ENCODE data around the gene UPK1B. TPM values are rescaled to one million over a fixed set of nuclear protein-coding genes. Genes with fewer than 3 reads are reported as not detected.

Gene UPK1B
- total RNA-seq, 4 donors from 2014 or later: not detected

GRCh38 chr3:119205209-119205608, 31.8 kb downstream of the UPK1B start:
- no peak for TF ChIP-seq POLR2A (IDR thresholded peaks at IDR 0.05)
- no peak for TF ChIP-seq CTCF (IDR thresholded peaks at IDR 0.05)
- Histone ChIP-seq H3K4me3 (replicated peaks in 1 of 3) (no peak overlapping the region), H3K27ac (no peak overlapping the region), H3K27me3 (no peaks in the 10 kb centered on the region), H3K36me3 (no peaks in the 10 kb centered on the region), H3K4me1 (no peaks in the 10 kb centered on the region), H3K9me3 (no peaks in the 10 kb centered on the region)
- no peak for DNase-seq
- intact Hi-C loops (cut with DNase I): no loop called here
- 53 to 60% methylated on average over 8 of the region's 8 CpGs for WGBS, 2 donors

GRCh38 chr3:119205685-119206084, 32.3 kb downstream of the UPK1B start:
- no peak for DNase-seq
- TF ChIP-seq POLR2A (IDR thresholded peaks at IDR 0.05) (no peak), CTCF (IDR thresholded peaks at IDR 0.05) (no peak)
- H3K27me3 ChIP-seq: no peaks in the 10 kb centered on the region
- intact Hi-C loops (cut with DNase I): no loop called here
- H3K4me3 ChIP-seq (replicated peaks in 1 of 3): no peak overlapping the region
- no peaks in the 10 kb centered on the region for H3K4me1 ChIP-seq
- H3K36me3 ChIP-seq: no peaks in the 10 kb centered on the region
- H3K27ac ChIP-seq: no peak overlapping the region
- H3K9me3 ChIP-seq: no peaks in the 10 kb centered on the region
- WGBS, 2 donors: 75 to 84% methylated on average over 5 of the region's 5 CpGs

- Histone ChIP-seq H3K9me3 (no peaks in the 10 kb centered on the region), H3K27ac (no peak overlapping the region), H3K36me3 (peaks cover 2 to 8% of the 10 kb centered on the region in 2 donors), H3K4me1 (no peaks in the 10 kb centered on the region), H3K27me3 (no peaks in the 10 kb centered on the region), H3K4me3 (replicated peaks in 1 of 3) (no peak overlapping the region)
- TF ChIP-seq CTCF (IDR thresholded peaks at IDR 0.05) (no peak), POLR2A (IDR thresholded peaks at IDR 0.05) (no peak)
- intact Hi-C loops (cut with DNase I): no loop called here
- DNase-seq: no peak
- 79 to 87% methylated on average over 4 of the region's 4 CpGs for WGBS, 2 donors
These were observed 33.5 kb downstream of the UPK1B start for GRCh38 chr3:119206611-119207511.

- H3K4me3 ChIP-seq (replicated peaks in 1 of 3): no peak overlapping the region
- H3K27ac ChIP-seq: no peak overlapping the region
- H3K36me3 ChIP-seq: peaks cover 9 to 14% of the 10 kb centered on the region in 2 donors
- 87% methylated on average over 3 of the region's 3 CpGs for whole genome bisulfite sequencing, 2 donors
- no peak for TF ChIP-seq POLR2A (IDR thresholded peaks at IDR 0.05)
- no peak for TF ChIP-seq CTCF (IDR thresholded peaks at IDR 0.05)
- H3K27me3 ChIP-seq: no peaks in the 10 kb centered on the region
- intact Hi-C loops (cut with DNase I): no loop called here
- DNase-seq: no peak
- no peaks in the 10 kb centered on the region for H3K9me3 ChIP-seq
- no peaks in the 10 kb centered on the region for H3K4me1 ChIP-seq
These were observed 34.1 kb downstream of the UPK1B start for GRCh38 chr3:119207512-119207875.

- Histone ChIP-seq H3K9me3 (no peaks in the 10 kb centered on the region), H3K27me3 (no peaks in the 10 kb centered on the region), H3K4me1 (no peaks in the 10 kb centered on the region), H3K4me3 (replicated peaks in 1 of 3) (no peak overlapping the region), H3K36me3 (peaks cover 24 to 36% of the 10 kb centered on the region in 2 donors), H3K27ac (no peak overlapping the region)
- no peak for DNase-seq
- 54 to 59% methylated on average over 4 of the region's 4 CpGs for WGBS, 2 donors
- no peak for TF ChIP-seq POLR2A (IDR thresholded peaks at IDR 0.05)
- no peak for TF ChIP-seq CTCF (IDR thresholded peaks at IDR 0.05)
- intact Hi-C loops (cut with DNase I): no loop called here
These were observed 37.8 kb downstream of the UPK1B start for GRCh38 chr3:119211193-119211592.
